H9 (cell line): Measurements from ENCODE around the gene CCKAR. TPM values are rescaled to one million over a fixed set of nuclear protein-coding genes. Genes with fewer than 3 reads are reported as not detected.

Experiments used
- DNase-seq: peaks from one replicate; pipeline ENCODE4 v3.0.0-alpha.2; 2017
- H2AFZ ChIP-seq: one replicate; pipeline ENCODE4 v1.6.1; 2013; ENCODE audit warnings: mild to moderate bottlenecking, low read length, control low read depth, moderate library complexity
- H2AK5ac ChIP-seq: 2 replicates; pipeline ENCODE4 v1.6.1; 2013; ENCODE audit warnings: low read length, control low read depth, mixed read lengths; ENCODE audit not compliant: insufficient read length
- H2BK120ac ChIP-seq: one replicate; pipeline ENCODE4 v1.6.1; 2013; ENCODE audit warnings: low read depth, mild to moderate bottlenecking, low read length, control low read depth, inconsistent platforms; ENCODE audit not compliant: poor library complexity, severe bottlenecking
- H2BK12ac ChIP-seq: 2 replicates; pipeline ENCODE4 v1.6.1; 2013; ENCODE audit warnings: low read length, control low read depth, mixed read lengths, low read depth; ENCODE audit not compliant: insufficient read length
- H2BK15ac ChIP-seq: 2 replicates; pipeline ENCODE4 v1.6.1; 2013; ENCODE audit warnings: low read depth, low read length, control low read depth
- H2BK20ac ChIP-seq: one replicate; pipeline ENCODE4 v1.6.1; 2013; ENCODE audit warnings: low read depth, mild to moderate bottlenecking, low read length, control low read depth, inconsistent platforms; ENCODE audit not compliant: poor library complexity, severe bottlenecking
- H2BK5ac ChIP-seq: 2 replicates; pipeline ENCODE4 v1.6.1; 2013; ENCODE audit warnings: low read length, control low read depth, mixed read lengths; ENCODE audit not compliant: insufficient read length
- H3K14ac ChIP-seq: 2 replicates; pipeline ENCODE4 v1.6.1; 2013; ENCODE audit warnings: low read length, control low read depth; ENCODE audit not compliant: insufficient read depth
- H3K18ac ChIP-seq: 2 replicates; pipeline ENCODE4 v1.6.1; 2013; ENCODE audit warnings: low read depth, mild to moderate bottlenecking, mixed read lengths, low read length, control low read depth; ENCODE audit not compliant: insufficient read length
- H3K23ac ChIP-seq: 2 replicates; pipeline ENCODE4 v1.6.1; 2013; ENCODE audit warnings: low read length, control low read depth, mixed read lengths, low read depth; ENCODE audit not compliant: insufficient read length
- H3K23me2 ChIP-seq: 2 replicates; pipeline ENCODE4 v1.6.1; 2013; ENCODE audit warnings: low read depth, mild to moderate bottlenecking, mixed read lengths, low read length, control low read depth; ENCODE audit not compliant: insufficient read length, poor library complexity, severe bottlenecking
- H3K27ac ChIP-seq: 2 replicates; pipeline ENCODE4 v1.5.1; 2013; ENCODE audit warnings: low read length, control low read depth, mixed read lengths, low read depth; ENCODE audit not compliant: insufficient read length
- H3K27me3 ChIP-seq: 2 replicates; pipeline ENCODE4 v1.6.1; 2013; ENCODE audit warnings: low read length, control low read depth, inconsistent platforms; ENCODE audit not compliant: insufficient read depth
- H3K4ac ChIP-seq: 2 replicates; pipeline ENCODE4 v1.6.1; 2013; ENCODE audit warnings: low read depth, mild to moderate bottlenecking, control low read depth, inconsistent platforms, low read length, moderate library complexity
- H3K4me1 ChIP-seq: 2 replicates; pipeline ENCODE4 v1.6.1; 2013; ENCODE audit warnings: low read length, control low read depth, inconsistent platforms; ENCODE audit not compliant: insufficient read depth
- H3K4me2 ChIP-seq: 2 replicates; pipeline ENCODE4 v1.6.1; 2013; ENCODE audit warnings: low read length, control low read depth, mixed read lengths; ENCODE audit not compliant: insufficient read length, insufficient read depth
- H3K56ac ChIP-seq: 2 replicates; pipeline ENCODE4 v1.6.1; 2013; ENCODE audit warnings: low read depth, mild to moderate bottlenecking, mixed read lengths, low read length, control low read depth; ENCODE audit not compliant: insufficient read length
- H3K79me1 ChIP-seq: 2 replicates; pipeline ENCODE4 v1.6.1; 2013; ENCODE audit warnings: low read depth, mild to moderate bottlenecking, moderate library complexity, low read length, control low read depth, inconsistent platforms; ENCODE audit not compliant: insufficient read depth, poor library complexity, severe bottlenecking
- H3K79me2 ChIP-seq: 2 replicates; pipeline ENCODE4 v1.6.1; 2013; ENCODE audit warnings: low read length, control low read depth, inconsistent platforms; ENCODE audit not compliant: insufficient read depth
- H3K9ac ChIP-seq: 2 replicates; pipeline ENCODE4 v1.6.1; 2013; ENCODE audit warnings: low read length, control low read depth, mixed read lengths; ENCODE audit not compliant: insufficient read length; ENCODE audit errors: extremely low read depth
- H3K9me3 ChIP-seq: one replicate; pipeline ENCODE4 v1.6.1; 2013; ENCODE audit warnings: low read depth, low read length, inconsistent platforms; ENCODE audit not compliant: control insufficient read depth
- H3T11ph ChIP-seq: one replicate; pipeline ENCODE4 v1.6.1; 2013; ENCODE audit warnings: mild to moderate bottlenecking, low read length, control low read depth, inconsistent platforms
- H4K20me1 ChIP-seq: one replicate; pipeline ENCODE4 v1.6.1; 2013; ENCODE audit not compliant: control insufficient read depth, insufficient read length, insufficient read depth
- H4K5ac ChIP-seq: 2 replicates; pipeline ENCODE4 v1.6.1; 2013; ENCODE audit warnings: low read depth, mild to moderate bottlenecking, mixed read lengths, low read length, control low read depth; ENCODE audit not compliant: insufficient read length
- H4K8ac ChIP-seq: replicated peaks from 2 replicates; pipeline ENCODE4 v1.6.1; 2013; ENCODE audit warnings: low read length, control low read depth, mixed read lengths, low read depth; ENCODE audit not compliant: insufficient read length
- H4K91ac ChIP-seq: 2 replicates; pipeline ENCODE4 v1.6.1; 2013; ENCODE audit warnings: low read depth, mild to moderate bottlenecking, moderate library complexity, mixed read lengths, low read length, control low read depth; ENCODE audit not compliant: insufficient read length
- H3K27ac Mint-ChIP-seq, 3 experiments: 2 replicates in 2 of 3; 3 replicates in 1 of 3; pipeline ENCODE4 v1.8.0; 2020 to 2021; ENCODE audit warnings: mixed read lengths in 3 of 3, mild to moderate bottlenecking in 1 of 3, moderate library complexity in 1 of 3
- H3K27me3 Mint-ChIP-seq: 2 replicates; pipeline ENCODE4 v1.8.0; 2021; ENCODE audit warnings: low read depth, mild to moderate bottlenecking, moderate library complexity, mixed read lengths
- H3K36me3 Mint-ChIP-seq, 3 experiments: 2 replicates in 2 of 3; 3 replicates in 1 of 3; pipeline ENCODE4 v1.8.0; 2020 to 2021; ENCODE audit warnings: low read depth in 3 of 3, mixed read lengths in 3 of 3; ENCODE audit not compliant: insufficient read depth in 1 of 3
- H3K4me1 Mint-ChIP-seq, 2 experiments: 2 replicates each; pipeline ENCODE4 v1.8.0; 2020; ENCODE audit warnings: mixed read lengths in 2 of 2
- H3K4me3 Mint-ChIP-seq, 2 experiments: 2 replicates in 1 of 2; 3 replicates in 1 of 2; pipeline ENCODE4 v1.8.0; 2020 to 2021; ENCODE audit warnings: mild to moderate bottlenecking in 2 of 2, mixed read lengths in 2 of 2, moderate library complexity in 1 of 2
- H3K9me3 Mint-ChIP-seq, 2 experiments: 2 replicates in 1 of 2; 3 replicates in 1 of 2; pipeline ENCODE4 v1.8.0; 2020; ENCODE audit warnings: mild to moderate bottlenecking in 2 of 2, mixed read lengths in 2 of 2, moderate library complexity in 1 of 2
- WGBS: extraction: QIAGEN DNeasy Blood & Tissue Kit; methylation state at CpG from one replicate; pipeline ENCODE4 v1.1.7; 2013; ENCODE audit warnings: missing lambda C conversion rate, low lambda C conversion rate, mixed read lengths; ENCODE audit not compliant: insufficient read length; ENCODE audit errors: extremely low coverage; 5-methylcytosine and 5-hydroxymethylcytosine counted together
- total RNA-seq: library from RNA; stranded (reverse); gene quantifications from 2 replicates; pipeline ENCODE4 v1.2.1, GENCODE V29; 2021
- TF ChIP-seq, protein P1 (sequence below): fragments of 200-600 bp; sonication (generic); conservative IDR thresholded peaks from 3 replicates; pipeline ENCODE4 v1.8.0; 2021; ENCODE audit warnings: antibody characterized with exemption, mild to moderate bottlenecking

CCKAR gene
- total RNA-seq, 1 experiment from 2014 or later: not detected

DNA sequence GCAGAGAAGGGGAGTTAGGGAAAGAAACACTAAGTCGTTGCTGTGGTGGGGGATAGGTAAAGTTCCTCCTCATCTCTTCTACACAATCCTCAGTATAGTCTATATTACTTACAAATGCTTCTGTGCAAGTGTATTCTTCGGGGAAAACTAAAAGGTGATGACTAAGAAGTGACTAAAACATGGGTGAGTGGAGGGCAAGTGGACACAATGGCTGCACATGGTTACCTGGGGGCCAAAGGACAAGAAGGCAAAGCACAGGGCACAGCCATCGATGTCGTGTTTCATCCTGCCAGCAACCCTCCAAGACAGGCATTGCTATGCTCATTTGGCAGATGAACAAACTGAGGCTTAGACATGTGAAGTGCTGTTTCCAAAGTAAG lies 35.5 kb upstream of the CCKAR start:
- H3K79me2 ChIP-seq: no peaks in the 10 kb centered on the region
- no peak overlapping the region for H2BK5ac ChIP-seq
- H3K27me3 ChIP-seq: no peaks in the 10 kb centered on the region
- WGBS: no CpG with 5 or more reads among the region's 4 CpGs
- no peak overlapping the region for H4K91ac ChIP-seq
- no peak overlapping the region for H3K14ac ChIP-seq
- no peaks in the 10 kb centered on the region for H4K20me1 ChIP-seq
- no peak overlapping the region for H3T11ph ChIP-seq
- H3K18ac ChIP-seq: peak overlapping the region; percentile 70
- no peak overlapping the region for H4K8ac ChIP-seq
- no peaks in the 10 kb centered on the region for H3K79me1 ChIP-seq
- H3K4me1 Mint-ChIP-seq: peaks cover 13 to 15% of the 10 kb centered on the region in 2 experiments
- H2BK12ac ChIP-seq: no peak overlapping the region
- H2AFZ ChIP-seq: no peak overlapping the region
- no peak overlapping the region for H2AK5ac ChIP-seq
- H3K27ac ChIP-seq: no peak overlapping the region
- H3K23me2 ChIP-seq: no peaks in the 10 kb centered on the region
- no peaks in the 10 kb centered on the region; a peak in 1 of 5 replicates for H3K9me3 Mint-ChIP-seq
- H3K27me3 Mint-ChIP-seq: peaks cover 2% of the 10 kb centered on the region
- no peaks in the 10 kb centered on the region for H3K9me3 ChIP-seq
- no peak overlapping the region for H3K4me3 Mint-ChIP-seq
- H3K4ac ChIP-seq: no peak overlapping the region
- no peaks in the 10 kb centered on the region; the same call in 1 of the 2 replicates for H3K4me1 ChIP-seq
- H3K36me3 Mint-ChIP-seq: no peaks in the 10 kb centered on the region
- no peak overlapping the region for H3K9ac ChIP-seq
- no peak overlapping the region for H3K4me2 ChIP-seq
- H2BK15ac ChIP-seq: no peak overlapping the region
- TF ChIP-seq, protein P1, sequence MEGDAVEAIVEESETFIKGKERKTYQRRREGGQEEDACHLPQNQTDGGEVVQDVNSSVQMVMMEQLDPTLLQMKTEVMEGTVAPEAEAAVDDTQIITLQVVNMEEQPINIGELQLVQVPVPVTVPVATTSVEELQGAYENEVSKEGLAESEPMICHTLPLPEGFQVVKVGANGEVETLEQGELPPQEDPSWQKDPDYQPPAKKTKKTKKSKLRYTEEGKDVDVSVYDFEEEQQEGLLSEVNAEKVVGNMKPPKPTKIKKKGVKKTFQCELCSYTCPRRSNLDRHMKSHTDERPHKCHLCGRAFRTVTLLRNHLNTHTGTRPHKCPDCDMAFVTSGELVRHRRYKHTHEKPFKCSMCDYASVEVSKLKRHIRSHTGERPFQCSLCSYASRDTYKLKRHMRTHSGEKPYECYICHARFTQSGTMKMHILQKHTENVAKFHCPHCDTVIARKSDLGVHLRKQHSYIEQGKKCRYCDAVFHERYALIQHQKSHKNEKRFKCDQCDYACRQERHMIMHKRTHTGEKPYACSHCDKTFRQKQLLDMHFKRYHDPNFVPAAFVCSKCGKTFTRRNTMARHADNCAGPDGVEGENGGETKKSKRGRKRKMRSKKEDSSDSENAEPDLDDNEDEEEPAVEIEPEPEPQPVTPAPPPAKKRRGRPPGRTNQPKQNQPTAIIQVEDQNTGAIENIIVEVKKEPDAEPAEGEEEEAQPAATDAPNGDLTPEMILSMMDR: no peak
- no peak overlapping the region for H4K5ac ChIP-seq
- H3K27ac Mint-ChIP-seq: no peak overlapping the region
- no peak for DNase-seq
- no peak overlapping the region for H3K23ac ChIP-seq
- H2BK20ac ChIP-seq: no peak overlapping the region
- no peak overlapping the region for H3K56ac ChIP-seq
- no peak overlapping the region for H2BK120ac ChIP-seq
